GM11168 (cell line): Measurements from ENCODE around the gene ZNF138.
"Not testable (repeated sequence)": the region's sequence is repeated elsewhere in the genome, so short reads cannot be mapped to it uniquely, and the experiment has no call there.

Experiments used
- in situ Hi-C: fragments of 300-500 bp; cut with MboI; formaldehyde crosslinking; loops from one replicate; pipeline ENCODE4 v1.12.0; 2022; ENCODE audit warnings: low sequenced_read_pairs; ENCODE audit not compliant: unreplicated experiment

ZNF138 gene

DNA sequence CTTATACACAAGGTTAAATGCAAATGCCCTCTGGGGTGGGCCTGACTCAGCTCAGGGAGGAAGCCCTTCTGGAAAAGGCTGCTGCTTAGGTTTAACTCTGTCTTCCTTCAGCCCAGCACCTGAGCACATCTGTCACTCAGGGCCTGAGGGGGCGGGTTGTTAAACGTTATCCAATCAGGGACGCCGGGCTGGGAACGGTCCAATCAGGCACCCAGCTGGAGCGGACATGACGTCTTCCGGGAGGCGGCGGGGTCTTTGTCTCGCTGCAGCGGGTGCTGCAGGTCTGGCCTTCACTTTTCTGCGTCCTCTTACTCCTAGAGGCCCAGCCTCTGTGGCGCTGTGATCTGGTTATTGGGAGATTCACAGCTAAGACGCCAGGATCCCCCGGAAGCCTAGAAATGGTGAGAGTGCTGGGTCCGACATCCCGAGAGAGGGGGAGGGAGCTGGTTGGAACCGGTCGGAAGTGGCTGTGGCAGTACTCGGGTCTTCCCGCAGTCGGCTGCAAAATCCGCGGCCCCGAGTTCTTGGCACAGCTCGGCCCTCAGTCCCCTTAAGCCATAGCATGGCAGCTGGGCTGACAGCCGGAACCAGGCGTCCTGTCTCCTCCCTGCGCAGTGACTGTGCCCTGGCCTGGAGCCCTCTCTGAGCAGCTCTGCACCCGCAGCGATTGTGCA, at the start of gene ZNF138:
Gene ZNF138 (plus strand): TSS at position 258 of the 674 bp plus-strand sequence. CDS start 141 bp downstream, at position 399.
- in situ Hi-C loops, result no loop called here

GRCh38 chr7:64744680-64745079, 49.5 kb upstream of the ZNF138 start:
- in situ Hi-C loops, result no loop called here

GRCh38 chr7:64747802-64748201, 46.4 kb upstream of the ZNF138 start:
- in situ Hi-C loops, result no loop called here

DNA sequence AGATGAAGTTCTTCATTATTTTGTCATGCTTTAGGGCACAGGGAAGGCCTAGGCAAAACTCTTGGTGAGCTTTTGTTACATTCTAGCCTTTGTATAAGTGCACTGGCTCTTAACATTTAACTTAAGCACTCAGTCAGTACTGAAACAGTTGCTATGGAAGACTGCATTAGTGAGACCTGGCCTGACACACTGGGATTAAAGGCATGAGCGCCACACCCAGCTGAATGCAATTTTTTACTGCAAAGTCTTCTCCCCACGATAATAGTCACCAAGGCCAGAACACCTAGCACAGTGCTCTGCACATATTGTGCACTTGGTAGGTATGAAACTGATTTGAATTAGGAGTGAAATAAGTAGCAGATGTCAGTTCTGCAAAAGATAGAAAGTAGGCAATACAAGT, 41.2 kb upstream of the ZNF138 start:
- in situ Hi-C loops, result no loop called here

GRCh38 chr7:64755865-64756264, 38.4 kb upstream of the ZNF138 start:
- in situ Hi-C loops, result no loop called here

DNA sequence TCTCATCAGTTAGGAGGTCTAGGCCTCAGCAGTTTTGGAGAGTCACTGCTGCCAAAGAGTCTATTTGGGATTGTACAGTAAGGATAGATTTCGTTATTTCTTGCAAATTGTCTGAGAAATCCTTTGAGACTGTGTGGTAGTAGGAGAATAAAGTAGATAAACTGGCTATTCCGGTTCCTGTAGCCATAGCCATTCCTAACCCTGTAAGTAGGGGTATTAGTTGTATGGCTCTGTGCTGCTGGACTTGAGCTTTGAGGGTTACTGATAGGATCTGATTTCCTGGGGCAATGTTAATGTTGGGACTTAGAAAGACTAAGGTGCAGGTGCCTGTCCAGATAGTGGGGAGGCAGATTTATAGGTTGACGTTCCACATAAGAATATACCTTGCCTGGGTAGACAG, 36.1 kb upstream of the ZNF138 start:
- in situ Hi-C loops, result no loop called here

DNA sequence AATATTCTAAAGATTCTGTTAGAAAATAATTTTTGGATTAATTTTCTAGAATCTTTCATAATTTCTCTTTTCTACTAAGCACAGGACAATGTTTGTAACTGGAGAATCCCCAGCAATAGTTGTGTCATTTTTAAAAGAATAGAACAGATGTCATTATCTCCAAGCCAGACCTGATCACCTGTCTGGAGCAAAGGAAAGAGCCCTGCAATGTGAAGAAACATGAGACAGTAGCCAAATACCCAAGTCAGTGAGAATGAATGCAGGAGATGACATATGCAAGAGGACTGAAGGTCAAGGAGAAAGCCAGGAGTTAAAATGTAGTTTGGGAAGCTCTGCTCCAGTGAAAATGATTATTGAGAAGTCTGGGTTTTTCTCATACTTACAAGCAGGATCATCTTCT, 25.4 kb upstream of the ZNF138 start:
- in situ Hi-C loops, result no loop called here

GRCh38 chr7:64774204-64774842, 19.9 kb upstream of the ZNF138 start:
- in situ Hi-C loops, result no loop called here

DNA sequence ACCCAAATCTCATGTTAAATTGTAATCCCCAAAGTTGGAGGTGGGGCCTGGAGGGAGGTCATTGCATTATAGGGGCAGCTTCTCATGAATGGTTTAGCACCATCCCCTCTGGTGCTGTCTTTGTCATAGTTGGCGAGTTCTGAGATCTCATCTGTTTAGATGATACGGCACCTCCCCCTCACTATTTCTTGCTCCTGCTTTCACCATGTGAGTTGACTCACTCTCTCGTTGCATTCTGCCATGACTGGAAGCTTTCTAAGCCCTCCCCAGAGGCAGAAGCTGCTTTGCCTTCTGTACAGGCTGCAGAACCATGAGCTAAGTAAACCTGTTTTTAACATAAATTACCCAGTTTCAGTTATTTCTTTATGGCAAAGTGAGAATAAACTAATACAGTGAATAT, 18.9 kb upstream of the ZNF138 start:
- in situ Hi-C loops, result no loop called here

- in situ Hi-C loops, result not testable (repeated sequence)
Observed at GRCh38 chr7:64784842-64785241, 9.4 kb upstream of the ZNF138 start.

- in situ Hi-C loops, result no loop called here
Observed at GRCh38 chr7:64787295-64787694, 6.9 kb upstream of the ZNF138 start.

DNA sequence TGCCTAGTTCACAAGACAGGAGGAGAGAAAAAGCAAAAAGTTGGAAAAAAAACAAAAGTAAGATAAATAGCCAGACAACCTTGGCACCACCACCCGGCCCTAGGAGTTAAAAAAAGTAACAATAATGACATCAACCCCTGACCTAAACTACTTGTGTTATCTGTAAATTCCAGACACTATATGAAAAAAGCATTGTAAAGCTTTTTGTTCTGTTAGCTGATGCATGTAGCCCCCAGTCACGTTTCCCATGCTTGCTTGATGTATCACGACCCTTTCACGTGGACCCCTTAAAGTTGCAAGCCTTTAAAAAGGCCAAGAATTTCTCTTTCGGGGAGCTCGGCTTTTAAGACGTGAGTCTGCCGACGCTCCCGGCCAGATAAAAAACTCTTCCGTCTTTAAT, 5.0 kb upstream of the ZNF138 start:
- in situ Hi-C loops, result not testable (repeated sequence)

DNA sequence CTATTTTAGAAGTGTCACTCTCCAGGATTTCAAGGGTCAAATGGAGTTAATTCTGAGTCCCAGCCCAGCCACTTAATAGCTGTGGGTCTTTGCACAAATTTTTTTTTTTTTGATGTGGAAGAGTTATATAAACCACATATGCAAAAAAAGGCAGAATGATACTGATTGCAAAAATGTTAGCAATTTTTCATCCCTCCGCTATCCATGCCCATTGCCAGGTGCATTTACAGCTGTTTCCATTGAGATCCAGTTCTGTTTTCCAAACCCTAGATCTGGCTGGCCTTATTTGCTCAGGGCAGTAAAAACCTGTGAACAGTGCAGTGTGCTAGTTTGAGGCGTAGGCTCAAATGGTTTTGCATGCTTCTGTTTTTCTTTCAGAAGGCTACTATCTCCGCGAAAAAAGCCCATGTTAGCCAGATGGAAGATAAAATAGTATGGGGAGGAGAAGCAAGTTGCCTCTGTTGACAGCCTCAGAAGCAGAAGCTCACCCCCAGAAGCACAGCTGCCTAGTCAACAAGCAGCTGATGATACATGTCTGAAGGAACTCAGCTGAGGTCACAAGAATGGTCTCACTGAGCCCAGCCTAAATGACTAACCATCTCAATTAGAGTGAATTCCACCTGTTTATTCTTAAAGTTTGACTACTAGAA, 997 bp upstream of the ZNF138 start:
- in situ Hi-C loops, result no loop called here

GRCh38 chr7:64795176-64795575, 948 bp downstream of the ZNF138 start:
- in situ Hi-C loops, result no loop called here

DNA sequence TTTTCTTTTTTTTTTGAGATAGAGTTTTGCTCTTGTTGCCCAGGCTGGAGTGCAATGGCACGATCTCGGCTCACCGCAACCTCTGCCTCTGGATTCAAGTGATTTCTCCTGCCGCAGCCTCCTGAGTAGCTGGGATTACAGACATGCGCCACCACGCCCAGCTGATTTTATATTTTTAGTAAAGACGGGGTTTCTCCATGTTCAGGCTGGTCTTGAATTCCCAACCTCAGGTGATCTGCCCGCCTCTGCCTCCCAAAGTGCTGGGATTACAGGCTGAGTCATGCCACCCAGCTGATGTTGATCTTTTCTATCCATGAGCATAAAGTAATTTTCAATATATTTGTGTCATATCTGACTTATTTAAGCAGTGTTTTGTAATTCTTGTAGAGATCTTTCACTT, 4.9 kb downstream of the ZNF138 start:
- in situ Hi-C loops, result not testable (repeated sequence)

- in situ Hi-C loops, result no loop called here
Observed at GRCh38 chr7:64802699-64803098, 8.5 kb downstream of the ZNF138 start.

GRCh38 chr7:64807731-64808365, 13.6 kb downstream of the ZNF138 start:
- in situ Hi-C loops, result no loop called here

GRCh38 chr7:64811767-64812166, 17.5 kb downstream of the ZNF138 start:
- in situ Hi-C loops, result no loop called here

DNA sequence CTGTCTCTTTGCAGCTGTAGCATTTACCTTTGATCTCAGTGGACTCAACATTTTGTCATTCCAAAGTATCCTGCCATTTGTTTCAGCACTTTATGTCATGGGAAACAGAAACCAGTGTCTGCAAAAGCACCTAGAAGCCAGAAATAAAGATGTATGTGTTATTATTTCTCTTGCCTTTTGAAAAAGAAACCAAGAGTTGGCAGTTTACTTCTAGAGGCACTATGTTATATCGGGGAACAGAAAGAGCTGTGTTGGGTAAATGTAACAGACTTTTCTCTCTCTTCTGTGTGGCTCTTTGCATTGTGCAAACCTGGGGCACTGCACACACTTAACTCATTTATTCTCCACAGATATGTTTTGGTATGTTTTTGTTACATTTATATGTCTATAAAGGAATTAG, 36.7 kb downstream of the ZNF138 start:
- in situ Hi-C loops, result no loop called here

GRCh38 chr7:64832136-64832535, 37.9 kb downstream of the ZNF138 start:
- in situ Hi-C loops, result no loop called here

DNA sequence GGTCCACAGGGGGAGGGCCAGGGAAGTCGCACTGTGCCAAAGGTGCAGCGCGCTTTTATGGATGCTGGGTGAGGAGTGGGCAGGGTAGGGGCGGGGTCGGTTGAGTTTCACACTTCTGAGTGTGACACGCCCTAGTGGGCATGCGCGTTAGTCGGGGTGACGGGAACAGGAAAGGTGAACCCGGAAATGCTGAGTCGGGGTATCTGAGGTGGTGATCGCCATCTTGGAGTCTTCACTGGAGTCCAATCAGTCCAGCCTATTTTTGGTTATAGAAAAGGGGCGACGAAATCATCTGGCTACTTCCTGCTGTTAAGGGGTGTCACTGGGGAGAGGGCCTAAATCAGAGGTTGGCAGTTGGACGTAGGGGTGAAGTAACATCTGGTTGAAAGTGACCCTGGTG, 40.8 kb downstream of the ZNF138 start:
- in situ Hi-C loops, result no loop called here
